ENCODE data around the gene CIB4.

Gene CIB4

GRCh38 chr2:26640781-26641564 lies at the start of gene CIB4:
CIB4 (minus strand) TSS chr2:26641366; CDS start chr2:26641314, 52 bp downstream.
- no peak for DNase-seq

GRCh38 chr2:26687801-26688200 lies 46.6 kb upstream of the CIB4 start:
- no peak for DNase-seq

- no peak for DNase-seq
Measured at GRCh38 chr2:26687328-26687727, 46.2 kb upstream of the CIB4 start.

- DNase-seq = no peak
Measured at GRCh38 chr2:26685989-26686839, 45.0 kb upstream of the CIB4 start.

- DNase-seq = no peak
Measured at GRCh38 chr2:26685341-26685740, 44.2 kb upstream of the CIB4 start.

GRCh38 chr2:26683583-26683982 lies 42.4 kb upstream of the CIB4 start:
- DNase-seq = no peak

- no peak for DNase-seq
Measured at GRCh38 chr2:26682155-26682554, 41.0 kb upstream of the CIB4 start.

- no peak for DNase-seq
Measured at GRCh38 chr2:26681656-26682055, 40.5 kb upstream of the CIB4 start.

- no peak for DNase-seq
Measured at GRCh38 chr2:26679867-26680266, 38.7 kb upstream of the CIB4 start.

- DNase-seq = no peak
Measured at GRCh38 chr2:26678035-26678434, 36.9 kb upstream of the CIB4 start.

- DNase-seq = no peak
Measured at GRCh38 chr2:26675651-26676255, 34.6 kb upstream of the CIB4 start.

GRCh38 chr2:26674771-26675170 lies 33.6 kb upstream of the CIB4 start:
- DNase-seq = no peak

- DNase-seq = no peak
Measured at GRCh38 chr2:26674002-26674751, 33.0 kb upstream of the CIB4 start.

- DNase-seq = no peak
Measured at GRCh38 chr2:26672818-26673393, 31.7 kb upstream of the CIB4 start.

GRCh38 chr2:26672112-26672817 lies 31.1 kb upstream of the CIB4 start:
- no peak for DNase-seq

- DNase-seq = no peak
Measured at GRCh38 chr2:26671691-26672090, 30.5 kb upstream of the CIB4 start.

GRCh38 chr2:26670931-26671460 lies 29.8 kb upstream of the CIB4 start:
- no peak for DNase-seq

- no peak for DNase-seq
Measured at GRCh38 chr2:26670171-26670570, 29.0 kb upstream of the CIB4 start.

- no peak for DNase-seq
Measured at GRCh38 chr2:26668856-26669750, 27.9 kb upstream of the CIB4 start.

GRCh38 chr2:26668041-26668440 lies 26.9 kb upstream of the CIB4 start:
- DNase-seq = no peak

GRCh38 chr2:26666671-26667070 lies 25.5 kb upstream of the CIB4 start:
- no peak for DNase-seq

Data from activated T-cell treated with anti-CD3 and anti-CD28 coated beads, Interleukin-2, amount 50 U/mL, for 48 hours (primary cell).